SJCRH30 (cell line): Measurements from ENCODE around the gene METRN. TPM values are rescaled to one million over a fixed set of nuclear protein-coding genes. Genes with fewer than 3 reads are reported as not detected.
"Not testable (repeated sequence)": the region's sequence is repeated elsewhere in the genome, so short reads cannot be mapped to it uniquely, and the experiment has no call there.

Source experiments
- DNase-seq, 2 experiments: peaks; one replicate each; pipeline ENCODE4 v3.0.0-alpha.2; 2015 to 2020
- H3K27ac ChIP-seq: fragments of 250-450 bp; sonication (Bioruptor Pico); 2 replicates; pipeline ENCODE4 v1.5.1; 2020; ENCODE audit warnings: mild to moderate bottlenecking, moderate library complexity
- H3K27me3 ChIP-seq: fragments of 250-450 bp; sonication (Bioruptor Pico); 2 replicates; pipeline ENCODE4 v1.5.1; 2020; ENCODE audit warnings: mild to moderate bottlenecking, moderate library complexity
- H3K36me3 ChIP-seq: fragments of 250-450 bp; sonication (Bioruptor Pico); 2 replicates; pipeline ENCODE4 v1.5.1; 2020; ENCODE audit warnings: mild to moderate bottlenecking, moderate library complexity
- H3K4me1 ChIP-seq: fragments of 250-450 bp; sonication (Bioruptor Pico); 2 replicates; pipeline ENCODE4 v1.5.1; 2020; ENCODE audit warnings: mild to moderate bottlenecking, moderate library complexity
- H3K4me3 ChIP-seq: fragments of 250-450 bp; sonication (Bioruptor Pico); 2 replicates; pipeline ENCODE4 v1.5.1; 2020; ENCODE audit warnings: mild to moderate bottlenecking, moderate library complexity
- H3K9me3 ChIP-seq: fragments of 250-450 bp; sonication (Bioruptor Pico); replicated peaks from 2 replicates; pipeline ENCODE4 v1.5.1; 2020; ENCODE audit warnings: mild to moderate bottlenecking, moderate library complexity
- total RNA-seq: library from RNA; depleted of rRNA; stranded (reverse); fragments of >200 nt; shearing (Covaris generic); gene quantifications from 2 replicates; pipeline ENCODE4 v1.2.3, GENCODE V29; 2014

METRN gene
- total RNA-seq, 1 experiment from 2014 or later = 61.7 TPM

DNA sequence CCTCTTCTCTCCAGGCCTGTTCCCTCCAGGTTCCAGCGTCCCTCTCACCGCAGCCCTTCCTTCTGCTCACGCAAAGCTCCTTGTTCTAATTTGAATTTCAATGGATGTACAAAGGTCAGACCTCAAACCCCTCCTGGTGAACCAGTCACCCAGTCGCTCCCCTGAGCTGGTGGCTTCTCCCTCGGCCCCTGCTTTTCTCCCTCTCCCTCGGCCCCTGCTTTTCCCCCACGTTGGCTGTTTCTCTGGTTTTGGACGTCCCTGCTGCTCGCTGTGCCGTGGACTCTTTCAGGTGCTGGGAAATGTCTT, 37.0 kb downstream of the METRN start:
- Histone ChIP-seq H3K27ac (no peak overlapping the region), H3K4me1 (no peaks in the 10 kb centered on the region)

DNA sequence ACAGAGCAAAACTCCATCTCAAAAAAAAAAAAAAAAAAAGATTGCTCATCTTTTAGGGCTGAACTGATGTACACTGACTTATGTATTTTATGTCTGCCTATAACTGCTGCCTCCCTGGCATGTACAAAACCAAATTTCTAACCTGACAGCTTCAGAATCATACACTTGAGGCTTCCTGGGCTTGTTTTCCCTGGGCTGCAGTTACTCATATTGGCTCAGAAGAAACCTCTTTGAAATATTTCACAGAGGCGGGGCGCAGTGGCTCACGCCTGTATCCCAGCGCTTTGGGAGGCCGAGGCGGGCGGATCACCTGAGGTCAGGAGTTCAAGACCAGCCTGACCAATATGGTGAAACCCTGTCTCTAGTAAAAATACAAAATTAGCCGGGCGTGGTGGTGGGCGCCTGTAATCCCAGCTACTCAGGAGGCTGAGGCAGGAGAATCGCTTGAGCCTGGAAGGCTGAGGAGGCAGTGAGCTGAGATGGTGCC, 39.2 kb downstream of the METRN start:
- DNase-seq, H3K36me3 ChIP-seq, H3K4me1 ChIP-seq, H3K4me3 ChIP-seq, H3K27ac ChIP-seq, H3K9me3 ChIP-seq: not testable (repeated sequence)
- peaks cover 35% of the 10 kb centered on the region for H3K27me3 ChIP-seq

More for the DNA sequence above, 37.0 kb downstream of the METRN start:
- H3K9me3 ChIP-seq = no peaks in the 10 kb centered on the region
- DNase-seq = no peak
- no peak overlapping the region for H3K4me3 ChIP-seq
- peaks cover 54% of the 10 kb centered on the region for H3K27me3 ChIP-seq
- no peaks in the 10 kb centered on the region for H3K36me3 ChIP-seq

DNA sequence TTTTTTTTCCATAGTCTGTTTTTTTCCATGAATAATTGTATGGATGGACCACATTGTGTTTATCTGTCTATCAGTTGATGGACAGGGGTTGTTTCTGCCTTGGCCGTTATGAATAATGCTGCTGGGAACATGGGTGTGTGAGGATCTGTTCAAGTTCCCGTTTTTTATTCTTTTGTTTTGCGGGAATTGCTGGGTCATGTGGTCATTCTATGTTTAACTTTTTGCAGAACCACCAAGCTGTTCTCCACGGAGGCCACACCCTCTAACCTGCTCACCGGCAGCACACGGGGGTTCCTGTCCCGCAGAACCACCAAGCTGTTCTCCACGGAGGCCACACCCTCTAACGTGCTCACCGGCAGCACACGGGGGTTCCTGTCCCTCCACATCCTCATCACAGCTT, 39.7 kb downstream of the METRN start:
- H3K9me3 ChIP-seq = no peaks in the 10 kb centered on the region
- DNase-seq = no peak
- H3K36me3 ChIP-seq = no peaks in the 10 kb centered on the region
- no peaks in the 10 kb centered on the region for H3K4me1 ChIP-seq
- no peak overlapping the region for H3K27ac ChIP-seq
- no peak overlapping the region for H3K4me3 ChIP-seq
- H3K27me3 ChIP-seq = peaks cover 32% of the 10 kb centered on the region

DNA sequence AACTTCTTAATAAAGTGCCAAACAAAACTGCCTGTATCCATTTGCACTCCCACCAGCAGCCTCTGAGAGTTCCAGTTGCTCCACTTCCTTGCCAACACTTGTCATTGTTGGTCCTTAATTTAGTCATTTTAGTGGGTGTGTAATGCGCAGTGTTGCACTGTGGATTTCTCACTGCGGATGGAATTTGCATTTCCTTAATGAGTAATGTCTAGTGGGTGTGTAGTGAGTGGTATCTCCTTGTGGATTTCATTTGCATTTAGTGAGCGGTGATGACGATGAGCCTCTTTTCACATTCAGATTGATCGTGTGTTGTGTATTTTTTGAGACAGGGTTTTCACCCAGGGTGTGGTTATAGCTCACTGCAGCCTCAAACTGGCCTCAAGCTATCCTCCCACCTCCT, 41.5 kb downstream of the METRN start:
- DNase-seq = no peak
- Histone ChIP-seq H3K27ac (no peak overlapping the region), H3K4me1 (no peaks in the 10 kb centered on the region), H3K27me3 (peaks cover 31% of the 10 kb centered on the region), H3K9me3 (no peaks in the 10 kb centered on the region), H3K4me3 (no peak overlapping the region), H3K36me3 (no peaks in the 10 kb centered on the region)

DNA sequence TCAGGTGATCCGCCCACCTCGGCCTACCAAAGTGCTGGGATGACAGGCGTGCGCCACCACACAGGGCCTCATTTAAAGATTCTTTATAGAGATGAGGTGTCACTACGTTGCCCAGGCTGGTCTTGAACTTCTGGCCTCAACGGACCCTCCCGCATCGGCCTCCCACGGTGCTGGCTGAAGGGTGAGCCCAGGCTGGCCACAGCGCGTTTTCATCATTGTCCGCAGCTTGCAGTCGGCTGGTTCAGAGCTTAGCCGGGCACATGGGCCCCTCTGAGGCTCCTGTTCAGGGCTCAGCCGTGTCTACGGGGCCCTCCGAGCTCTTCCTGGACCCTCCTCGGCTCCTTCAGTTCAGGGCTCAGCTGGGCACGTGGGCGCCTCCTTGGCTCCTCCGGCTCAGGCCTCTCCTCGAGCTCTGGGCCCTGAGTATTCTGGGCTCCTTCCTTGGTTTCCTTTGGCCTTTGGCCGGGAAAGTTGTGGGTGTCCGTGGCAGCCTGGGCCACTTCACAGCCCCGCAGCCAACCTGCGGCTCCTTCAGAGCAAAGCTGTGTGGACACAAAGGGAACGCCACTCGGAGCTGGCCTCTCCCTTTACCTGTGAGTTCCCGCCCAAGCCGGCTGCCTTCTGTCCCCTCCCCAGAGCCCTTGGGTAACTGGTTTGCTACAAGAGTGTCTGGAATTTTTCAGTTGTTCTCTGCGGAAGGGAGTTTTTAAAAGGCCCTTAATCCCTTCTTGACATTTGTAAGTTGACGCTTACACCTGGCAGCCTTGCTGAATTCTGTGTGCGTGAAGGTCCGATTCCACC, 44.4 kb downstream of the METRN start:
- no peak for DNase-seq
- H3K27ac ChIP-seq = no peak overlapping the region
- no peaks in the 10 kb centered on the region for H3K9me3 ChIP-seq
- H3K4me3 ChIP-seq = no peak overlapping the region
- no peaks in the 10 kb centered on the region for H3K4me1 ChIP-seq
- no peaks in the 10 kb centered on the region for H3K36me3 ChIP-seq
- H3K27me3 ChIP-seq = peaks cover 29% of the 10 kb centered on the region

DNA sequence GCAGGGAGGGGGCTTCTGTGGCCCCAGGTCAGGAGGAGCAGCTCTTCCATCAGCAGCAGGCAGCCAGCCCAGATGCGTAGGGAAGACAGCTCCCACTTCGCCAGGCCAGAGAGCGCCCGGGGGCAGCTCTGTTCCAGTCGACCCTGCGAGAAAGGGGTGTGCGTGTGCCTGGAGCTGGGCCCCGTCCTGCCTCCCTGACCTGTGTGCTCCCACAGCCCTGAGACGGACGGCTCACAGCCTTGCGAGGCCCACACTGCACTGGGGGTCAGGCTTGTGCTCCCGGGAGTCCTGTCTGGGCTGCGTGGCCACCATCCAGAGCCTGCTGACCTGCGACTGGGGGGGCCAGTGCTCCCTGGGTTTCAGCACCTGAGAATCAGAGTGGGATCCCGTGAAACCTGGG, 45.1 kb downstream of the METRN start:
- Histone ChIP-seq H3K9me3 (no peaks in the 10 kb centered on the region), H3K4me1 (no peaks in the 10 kb centered on the region), H3K4me3 (no peak overlapping the region), H3K27ac (no peak overlapping the region), H3K36me3 (no peaks in the 10 kb centered on the region), H3K27me3 (peaks cover 29% of the 10 kb centered on the region)
- DNase-seq = no peak

DNA sequence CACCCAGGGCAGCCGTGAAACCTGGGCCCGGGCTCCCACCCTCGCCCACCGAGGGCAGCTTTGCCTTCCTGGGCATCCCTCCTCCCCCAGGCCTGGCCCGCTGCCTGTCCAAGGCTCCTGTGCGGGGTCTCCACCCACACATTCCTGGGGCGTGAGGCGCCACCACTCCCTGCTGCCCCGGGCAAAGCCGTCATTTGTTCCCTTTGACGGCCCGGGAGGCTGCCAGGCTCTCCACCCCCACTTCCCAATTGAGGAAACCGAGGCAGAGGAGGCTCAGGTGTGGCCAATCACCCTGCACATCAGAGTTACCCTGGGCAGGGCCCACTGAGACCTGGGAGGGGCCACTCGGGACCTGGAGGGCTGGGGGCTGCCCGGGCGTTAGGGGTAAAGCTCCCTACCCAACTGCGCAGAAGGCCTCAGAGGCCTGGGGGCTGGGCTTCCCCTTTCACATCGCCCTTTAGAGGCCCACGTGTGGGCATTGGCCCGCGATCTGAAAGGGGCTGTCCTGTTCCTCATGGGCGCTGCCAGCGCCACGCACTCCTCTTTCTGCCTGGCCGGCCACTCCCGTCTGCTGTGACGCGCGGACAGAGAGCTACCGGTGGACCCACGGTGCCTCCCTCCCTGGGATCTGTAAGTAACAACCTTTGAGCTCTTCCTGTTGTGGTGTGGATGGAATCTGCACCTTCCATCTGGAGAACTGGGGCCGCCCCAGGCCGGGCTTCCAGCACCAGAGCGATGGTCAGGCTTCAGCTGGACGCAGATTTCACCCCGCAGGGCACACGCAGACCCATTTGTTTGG, 45.8 kb downstream of the METRN start, which contains the start of gene MSLN:
Gene MSLN (plus strand): TSS at position 190 of the 799 bp plus-strand sequence. CDS start 1,947 bp downstream, outside the sequence.
- no peak for DNase-seq

DNA sequence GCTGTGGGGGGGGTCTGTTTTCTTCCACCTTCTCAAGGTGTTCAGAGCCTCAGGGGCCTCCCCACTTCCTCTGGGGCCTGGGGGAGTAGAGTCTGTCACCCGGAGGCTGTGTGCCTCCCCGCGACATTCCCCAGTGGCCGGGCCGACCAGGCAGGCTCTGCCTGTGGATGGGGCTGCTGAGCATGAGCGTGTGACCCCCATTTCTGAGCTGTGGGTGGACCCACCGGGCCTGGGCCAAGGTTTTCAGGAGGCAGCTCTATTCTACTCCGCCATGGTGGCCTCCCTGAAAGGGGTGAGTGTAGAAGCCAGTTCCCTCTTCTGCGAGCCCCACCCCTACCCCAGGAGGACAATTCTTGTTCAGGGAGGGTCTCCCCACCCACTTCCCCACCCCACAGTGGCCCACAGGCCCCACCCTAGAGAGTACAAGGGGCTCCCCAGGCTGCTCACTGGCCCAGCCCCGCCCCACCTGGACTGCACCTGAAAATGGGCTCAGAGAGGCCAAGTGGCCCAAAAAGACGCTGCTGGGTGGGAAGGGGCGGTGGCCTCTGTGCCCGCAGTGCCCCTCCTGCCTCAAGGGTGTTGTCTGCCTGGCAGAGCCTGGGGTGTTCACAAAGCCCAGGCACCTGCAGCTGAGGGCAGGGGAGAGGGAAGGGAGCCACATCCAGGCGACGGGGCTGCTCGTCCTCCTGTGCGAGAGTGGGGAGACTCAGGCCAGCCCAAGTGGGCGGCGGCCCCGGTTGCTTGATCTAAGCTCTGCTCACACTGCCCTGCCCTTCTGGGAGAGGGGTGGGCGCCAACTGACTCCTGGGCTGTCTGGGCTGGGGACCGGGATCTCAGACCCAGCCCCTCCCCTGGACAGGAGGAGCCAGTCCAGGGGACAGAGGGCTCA, 47.0 kb downstream of the METRN start:
- no peaks in the 10 kb centered on the region for H3K9me3 ChIP-seq
- no peak overlapping the region for H3K4me3 ChIP-seq
- H3K27ac ChIP-seq = no peak overlapping the region
- no peak for DNase-seq
- no peaks in the 10 kb centered on the region for H3K36me3 ChIP-seq
- peaks cover 29% of the 10 kb centered on the region for H3K27me3 ChIP-seq
- no peaks in the 10 kb centered on the region for H3K4me1 ChIP-seq

More for the DNA sequence above, 45.8 kb downstream of the METRN start, which contains the start of gene MSLN:
- Histone ChIP-seq H3K36me3 (no peaks in the 10 kb centered on the region), H3K4me1 (no peaks in the 10 kb centered on the region), H3K9me3 (no peaks in the 10 kb centered on the region), H3K27me3 (peaks cover 29% of the 10 kb centered on the region), H3K4me3 (no peak within 1 kb of the TSS), H3K27ac (no peak within 1 kb of the TSS)

DNA sequence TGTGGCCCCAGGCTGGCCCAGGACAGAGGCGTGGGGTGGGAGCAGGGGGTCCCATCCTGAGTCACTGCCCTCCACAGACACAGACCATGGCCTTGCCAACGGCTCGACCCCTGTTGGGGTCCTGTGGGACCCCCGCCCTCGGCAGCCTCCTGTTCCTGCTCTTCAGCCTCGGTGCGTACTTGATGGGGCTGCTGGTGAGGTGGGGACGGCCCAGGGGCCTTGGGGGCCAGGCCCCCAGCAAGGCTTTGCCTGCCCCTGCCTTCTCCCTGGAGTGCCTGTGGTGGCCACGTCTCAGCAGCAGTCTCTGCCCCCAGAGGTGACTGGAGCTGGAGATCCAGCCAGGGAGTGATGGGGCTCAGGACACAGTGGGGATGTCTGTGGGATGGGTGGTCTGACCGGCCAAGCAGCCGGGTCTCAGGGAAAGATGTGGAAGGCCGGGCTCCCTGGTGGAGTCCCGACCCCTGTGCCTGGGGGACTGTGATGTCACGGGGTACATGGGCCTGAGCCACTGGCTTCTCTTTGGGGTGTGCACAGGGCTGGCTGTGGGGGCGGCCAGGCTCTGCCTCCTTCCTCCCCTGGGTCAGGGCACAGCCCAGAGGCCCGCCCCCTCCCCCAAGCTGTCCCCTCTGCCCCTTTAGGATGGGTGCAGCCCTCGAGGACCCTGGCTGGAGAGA, 47.8 kb downstream of the METRN start:
- no peak for DNase-seq
- no peaks in the 10 kb centered on the region for H3K9me3 ChIP-seq

DNA sequence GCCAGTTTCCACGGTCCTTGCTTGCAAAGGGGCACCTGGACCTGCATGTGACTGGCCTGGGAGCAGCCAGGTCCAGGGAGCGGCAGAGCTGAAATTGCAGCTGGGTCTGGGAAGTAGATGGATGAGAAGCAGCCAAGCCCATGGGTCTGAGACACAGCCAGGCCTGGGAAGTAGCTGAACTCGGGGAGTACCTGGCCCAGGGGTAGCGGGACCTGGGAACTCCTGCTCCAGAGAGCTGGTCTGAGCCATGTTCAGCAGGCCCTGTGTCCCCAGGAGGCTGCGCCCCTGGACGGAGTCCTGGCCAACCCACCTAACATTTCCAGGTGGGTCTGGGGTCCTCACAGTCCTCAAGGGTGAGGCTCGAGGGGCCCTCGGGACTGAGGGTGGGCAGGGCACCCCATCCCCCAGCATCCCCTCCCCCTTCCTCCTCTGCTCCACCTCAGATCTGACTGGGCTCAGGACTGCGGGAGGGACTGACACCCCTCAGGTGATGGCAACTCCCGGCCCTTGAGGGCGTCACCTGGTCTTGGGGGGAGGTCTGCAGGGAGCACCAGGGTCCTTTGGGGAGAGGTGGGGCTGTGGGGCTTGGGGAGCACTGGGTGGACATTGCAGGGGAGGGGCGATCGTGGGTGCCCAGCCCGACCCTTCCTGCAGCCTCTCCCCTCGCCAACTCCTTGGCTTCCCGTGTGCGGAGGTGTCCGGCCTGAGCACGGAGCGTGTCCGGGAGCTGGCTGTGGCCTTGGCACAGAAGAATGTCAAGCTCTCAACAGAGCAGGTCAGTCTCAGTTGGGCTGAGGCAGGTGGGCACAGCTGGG, 48.7 kb downstream of the METRN start:
- Histone ChIP-seq H3K36me3 (no peaks in the 10 kb centered on the region), H3K27ac (no peak overlapping the region), H3K4me3 (no peak overlapping the region), H3K27me3 (peaks cover 29% of the 10 kb centered on the region), H3K4me1 (no peaks in the 10 kb centered on the region), H3K9me3 (no peaks in the 10 kb centered on the region)
- DNase-seq = no peak

More for the DNA sequence above, 47.8 kb downstream of the METRN start:
- Histone ChIP-seq H3K27me3 (peaks cover 29% of the 10 kb centered on the region), H3K36me3 (no peaks in the 10 kb centered on the region), H3K4me3 (no peak overlapping the region), H3K27ac (no peak overlapping the region), H3K4me1 (no peaks in the 10 kb centered on the region)

DNA sequence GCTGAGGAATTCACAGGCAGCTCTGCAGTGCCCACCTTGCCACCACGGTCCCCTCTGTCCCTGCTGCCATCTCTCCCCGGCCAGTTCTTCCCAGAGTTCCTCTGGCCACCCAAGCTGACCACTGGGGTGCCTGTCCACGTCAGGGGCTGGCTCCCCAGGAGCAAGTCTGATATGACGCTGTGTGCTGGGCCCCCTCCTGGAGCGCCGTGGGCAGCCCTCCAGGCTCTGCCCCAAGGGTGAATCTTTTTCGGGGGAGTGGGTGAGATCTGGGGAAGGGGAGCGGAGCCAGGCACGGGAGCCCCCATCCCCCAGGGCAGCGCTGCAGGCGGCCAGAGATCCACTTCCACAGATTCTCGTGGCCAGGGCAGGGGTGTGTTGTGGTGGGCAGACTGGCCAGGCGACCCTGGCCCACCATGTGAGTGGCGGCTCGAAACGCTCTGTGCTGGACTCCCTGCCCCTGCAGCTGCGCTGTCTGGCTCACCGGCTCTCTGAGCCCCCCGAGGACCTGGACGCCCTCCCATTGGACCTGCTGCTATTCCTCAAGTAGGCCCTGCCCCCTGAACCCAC, 49.3 kb downstream of the METRN start:
- peaks cover 29% of the 10 kb centered on the region for H3K27me3 ChIP-seq
- no peaks in the 10 kb centered on the region for H3K9me3 ChIP-seq
- H3K27ac ChIP-seq = no peak overlapping the region
- no peak overlapping the region for H3K4me3 ChIP-seq
- H3K36me3 ChIP-seq = no peaks in the 10 kb centered on the region
- H3K4me1 ChIP-seq = no peaks in the 10 kb centered on the region
- DNase-seq = no peak

DNA sequence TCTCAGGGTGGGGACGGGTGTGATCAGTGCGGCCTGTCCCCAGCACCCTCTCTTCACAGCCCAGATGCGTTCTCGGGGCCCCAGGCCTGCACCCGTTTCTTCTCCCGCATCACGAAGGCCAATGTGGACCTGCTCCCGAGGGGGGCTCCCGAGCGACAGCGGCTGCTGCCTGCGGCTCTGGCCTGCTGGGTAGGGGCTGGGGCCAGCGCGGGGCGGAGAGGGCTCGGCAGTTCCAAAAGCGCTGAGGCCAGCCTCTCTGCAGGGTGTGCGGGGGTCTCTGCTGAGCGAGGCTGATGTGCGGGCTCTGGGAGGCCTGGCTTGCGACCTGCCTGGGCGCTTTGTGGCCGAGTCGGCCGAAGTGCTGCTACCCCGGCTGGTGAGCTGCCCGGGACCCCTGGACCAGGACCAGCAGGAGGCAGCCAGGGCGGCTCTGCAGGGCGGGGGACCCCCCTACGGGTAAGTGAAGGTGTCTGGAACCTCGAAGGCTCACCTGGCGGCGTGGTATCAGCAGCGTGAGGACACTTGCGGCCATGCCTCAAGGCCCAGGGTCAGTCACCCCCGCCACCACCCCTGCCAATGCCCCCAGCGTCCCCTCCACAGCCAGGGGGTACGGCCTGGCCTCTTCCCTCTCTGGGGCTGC, 50.0 kb downstream of the METRN start:
- H3K36me3 ChIP-seq = no peaks in the 10 kb centered on the region
- no peak for DNase-seq
- H3K4me3 ChIP-seq = no peak overlapping the region
- no peaks in the 10 kb centered on the region for H3K4me1 ChIP-seq
- peaks cover 27% of the 10 kb centered on the region for H3K27me3 ChIP-seq
- H3K27ac ChIP-seq = no peak overlapping the region
- H3K9me3 ChIP-seq = no peaks in the 10 kb centered on the region

DNA sequence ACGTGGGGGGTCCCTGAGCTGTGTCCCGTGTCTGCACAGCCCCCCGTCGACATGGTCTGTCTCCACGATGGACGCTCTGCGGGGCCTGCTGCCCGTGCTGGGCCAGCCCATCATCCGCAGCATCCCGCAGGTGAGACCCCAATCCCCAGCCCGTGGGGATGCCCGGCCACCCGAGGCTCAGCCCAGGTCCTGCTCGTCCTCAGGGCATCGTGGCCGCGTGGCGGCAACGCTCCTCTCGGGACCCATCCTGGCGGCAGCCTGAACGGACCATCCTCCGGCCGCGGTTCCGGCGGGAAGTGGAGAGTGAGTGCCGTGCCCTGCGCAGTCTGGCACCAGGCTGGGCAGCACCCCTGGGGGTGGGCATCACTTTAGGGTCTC, 50.6 kb downstream of the METRN start:
- Histone ChIP-seq H3K27me3 (peaks cover 24% of the 10 kb centered on the region), H3K36me3 (no peaks in the 10 kb centered on the region), H3K27ac (no peak overlapping the region), H3K4me1 (no peaks in the 10 kb centered on the region), H3K4me3 (no peak overlapping the region), H3K9me3 (no peaks in the 10 kb centered on the region)
- DNase-seq = no peak
